ENCODE results near the gene RPS18.

RPS18 gene

DNA sequence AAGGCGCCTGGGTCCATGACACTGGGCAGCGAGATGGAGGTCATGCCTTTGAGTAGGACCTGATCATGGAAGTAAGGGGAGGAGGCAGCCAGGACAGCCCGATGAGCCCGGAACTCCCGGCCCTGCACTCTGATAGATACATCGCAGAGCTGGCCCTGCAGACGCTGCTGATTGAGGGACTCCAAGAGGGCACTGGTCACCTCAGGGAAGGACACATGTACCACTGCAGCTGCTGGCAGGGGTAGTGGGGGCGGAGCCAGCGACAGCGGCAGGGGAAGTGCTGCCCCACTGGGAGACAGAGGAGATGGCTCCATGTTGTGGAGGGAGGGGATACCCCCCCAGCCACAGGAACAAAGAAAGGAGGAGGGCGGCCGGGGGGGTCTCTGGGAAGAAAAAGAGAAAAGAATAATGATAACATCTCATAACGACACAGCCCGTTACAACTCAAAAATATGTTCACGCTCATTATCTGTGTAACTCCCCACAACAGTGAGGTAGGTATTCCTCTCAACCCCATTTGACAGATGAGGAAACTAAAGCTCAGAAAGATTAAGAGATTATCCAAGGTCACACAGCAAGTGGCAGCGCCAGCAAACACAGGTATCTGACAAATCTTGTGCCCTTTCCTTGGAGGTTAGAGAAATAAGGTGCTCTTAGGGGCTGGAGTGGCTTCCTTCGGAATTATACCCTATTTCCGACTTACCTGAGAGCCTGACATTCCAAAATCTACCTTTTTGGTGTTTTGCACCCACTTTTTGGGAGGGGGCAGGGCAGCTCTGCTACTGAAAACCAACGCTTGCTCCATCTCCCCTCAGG, 44.9 kb downstream of the RPS18 start:
- Histone ChIP-seq H3K27ac (ENCODE audit: low read depth, low read length) (no peak overlapping the region), H3K4me3 (ENCODE audit: low read length) (peak overlapping the region; percentile 59), H3K27me3 (ENCODE audit: insufficient read depth, low read length) (no peaks in the 10 kb centered on the region), H3K36me3 (ENCODE audit: insufficient read depth, low read length) (peaks cover 33% of the 10 kb centered on the region), H3K4me1 (ENCODE audit: insufficient read depth, low read length) (peaks cover 21% of the 10 kb centered on the region), H3K9ac (ENCODE audit: low read depth, low read length) (no peak overlapping the region), H3K9me3 (ENCODE audit: insufficient read depth, low read depth, low read length) (no peaks in the 10 kb centered on the region)
- WGBS = 73% methylated on average over 17 of the region's 19 CpGs

- no peak overlapping the region for H3K9ac ChIP-seq (ENCODE audit: low read depth, low read length)
- H3K4me1 ChIP-seq (ENCODE audit: insufficient read depth, low read length) = peaks cover 21% of the 10 kb centered on the region
Observed at GRCh38 chr6:33317419-33317668, 45.5 kb downstream of the RPS18 start.

DNA sequence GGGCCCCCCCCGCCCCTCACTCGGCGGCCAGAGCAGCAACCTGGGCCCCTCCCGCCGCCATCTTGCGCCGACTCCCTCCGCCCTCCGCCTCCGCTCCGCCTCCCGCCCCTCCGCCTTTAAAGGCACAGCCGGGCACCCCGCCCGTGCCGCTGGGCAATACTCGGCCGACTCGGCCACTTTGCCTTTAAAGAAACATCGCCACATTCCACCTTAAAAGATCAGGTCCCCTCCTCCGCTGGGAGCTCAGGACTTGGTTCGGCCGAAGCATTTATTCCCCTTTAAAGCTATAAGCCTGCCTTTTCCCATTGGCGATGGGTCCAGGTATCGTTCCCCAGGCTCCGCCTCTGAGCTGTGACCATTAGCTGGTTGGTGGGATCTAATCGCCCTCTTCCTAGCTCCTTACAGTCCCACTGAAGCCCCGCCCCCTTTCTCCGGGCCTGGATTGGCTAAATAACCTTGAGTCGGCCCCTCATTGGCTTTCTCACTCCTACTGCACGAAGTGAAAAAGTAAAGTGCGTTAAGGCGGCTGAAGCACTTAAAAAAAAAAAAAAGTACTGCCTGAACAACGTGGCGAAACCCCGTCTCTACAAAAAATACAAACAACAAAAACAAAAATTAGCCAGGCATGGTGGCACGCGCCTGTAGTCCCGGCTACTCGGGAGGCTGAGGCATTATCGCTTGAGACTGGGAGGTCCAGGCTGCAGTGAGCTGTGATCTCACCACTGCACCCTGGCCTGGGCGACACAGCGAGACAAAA, 46.0 kb downstream of the RPS18 start, which contains the start of gene ZBTB22:
Gene ZBTB22 (minus strand): TSS at position 76 of the 757 bp plus-strand sequence. CDS start 828 bp downstream, outside the sequence.
- H3K27me3 ChIP-seq (ENCODE audit: insufficient read depth, low read length) = no peaks in the 10 kb centered on the region
- peak within 1 kb of the TSS; percentile 93 for H3K27ac ChIP-seq (ENCODE audit: low read depth, low read length)
- peak within 1 kb of the TSS; percentile 98 for H3K4me3 ChIP-seq (ENCODE audit: low read length)
- peaks cover 21% of the 10 kb centered on the region for H3K4me1 ChIP-seq (ENCODE audit: insufficient read depth, low read length)
- H3K9ac ChIP-seq (ENCODE audit: low read depth, low read length) = peak within 1 kb of the TSS; percentile 87
- peaks cover 33% of the 10 kb centered on the region for H3K36me3 ChIP-seq (ENCODE audit: insufficient read depth, low read length)
- H3K9me3 ChIP-seq (ENCODE audit: insufficient read depth, low read depth, low read length) = no peaks in the 10 kb centered on the region
- 3% methylated on average over 43 of the region's 44 CpGs for WGBS

More at GRCh38 chr6:33317419-33317668, 45.5 kb downstream of the RPS18 start:
- WGBS = 3% methylated on average over 13 of the region's 27 CpGs
- Histone ChIP-seq H3K27ac (ENCODE audit: low read depth, low read length) (no peak overlapping the region; the same call in 1 of the 2 replicates), H3K4me3 (ENCODE audit: low read length) (peak overlapping the region; percentile 59), H3K9me3 (ENCODE audit: insufficient read depth, low read depth, low read length) (no peaks in the 10 kb centered on the region), H3K27me3 (ENCODE audit: insufficient read depth, low read length) (no peaks in the 10 kb centered on the region), H3K36me3 (ENCODE audit: insufficient read depth, low read length) (peaks cover 33% of the 10 kb centered on the region)

GRCh38 chr6:33318426-33319073, 46.7 kb downstream of the RPS18 start:
- H3K9me3 ChIP-seq (ENCODE audit: insufficient read depth, low read depth, low read length) = no peaks in the 10 kb centered on the region
- peak overlapping the region; percentile 93 for H3K27ac ChIP-seq (ENCODE audit: low read depth, low read length)
- H3K9ac ChIP-seq (ENCODE audit: low read depth, low read length) = peak overlapping the region; percentile 87
- H3K4me3 ChIP-seq (ENCODE audit: low read length) = peak overlapping the region; percentile 98
- H3K4me1 ChIP-seq (ENCODE audit: insufficient read depth, low read length) = peaks cover 21% of the 10 kb centered on the region
- H3K27me3 ChIP-seq (ENCODE audit: insufficient read depth, low read length) = no peaks in the 10 kb centered on the region
- WGBS = 68% methylated on average over 8 of the region's 8 CpGs
- H3K36me3 ChIP-seq (ENCODE audit: insufficient read depth, low read length) = peaks cover 33% of the 10 kb centered on the region

DNA sequence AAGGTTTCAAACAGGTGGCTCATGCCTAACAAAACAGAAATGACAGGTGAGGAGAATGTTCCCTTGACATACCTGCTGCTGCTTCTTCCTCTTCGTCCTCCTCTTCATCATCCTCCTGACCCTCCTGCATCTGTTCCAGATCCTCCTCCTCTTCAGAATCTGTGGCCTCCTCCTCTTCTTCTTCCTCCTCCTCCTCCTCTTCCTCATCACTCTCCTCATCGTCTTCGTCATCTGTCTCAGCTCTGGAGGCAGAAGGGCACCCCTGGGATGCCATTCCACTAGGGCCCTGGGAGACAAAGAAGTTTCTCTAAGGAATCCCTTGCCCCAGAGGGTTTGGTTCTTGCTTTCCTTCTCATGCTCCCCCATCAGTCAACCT, 48.1 kb downstream of the RPS18 start:
- H3K36me3 ChIP-seq (ENCODE audit: insufficient read depth, low read length) = peaks cover 33% of the 10 kb centered on the region
- no peaks in the 10 kb centered on the region for H3K27me3 ChIP-seq (ENCODE audit: insufficient read depth, low read length)
- WGBS = 94% methylated on average over 3 of the region's 3 CpGs
- H3K9ac ChIP-seq (ENCODE audit: low read depth, low read length) = no peak overlapping the region
- no peak overlapping the region for H3K4me3 ChIP-seq (ENCODE audit: low read length)
- H3K27ac ChIP-seq (ENCODE audit: low read depth, low read length) = no peak overlapping the region; the same call in 1 of the 2 replicates
- no peaks in the 10 kb centered on the region for H3K9me3 ChIP-seq (ENCODE audit: insufficient read depth, low read depth, low read length)
- H3K4me1 ChIP-seq (ENCODE audit: insufficient read depth, low read length) = peaks cover 25% of the 10 kb centered on the region

DNA sequence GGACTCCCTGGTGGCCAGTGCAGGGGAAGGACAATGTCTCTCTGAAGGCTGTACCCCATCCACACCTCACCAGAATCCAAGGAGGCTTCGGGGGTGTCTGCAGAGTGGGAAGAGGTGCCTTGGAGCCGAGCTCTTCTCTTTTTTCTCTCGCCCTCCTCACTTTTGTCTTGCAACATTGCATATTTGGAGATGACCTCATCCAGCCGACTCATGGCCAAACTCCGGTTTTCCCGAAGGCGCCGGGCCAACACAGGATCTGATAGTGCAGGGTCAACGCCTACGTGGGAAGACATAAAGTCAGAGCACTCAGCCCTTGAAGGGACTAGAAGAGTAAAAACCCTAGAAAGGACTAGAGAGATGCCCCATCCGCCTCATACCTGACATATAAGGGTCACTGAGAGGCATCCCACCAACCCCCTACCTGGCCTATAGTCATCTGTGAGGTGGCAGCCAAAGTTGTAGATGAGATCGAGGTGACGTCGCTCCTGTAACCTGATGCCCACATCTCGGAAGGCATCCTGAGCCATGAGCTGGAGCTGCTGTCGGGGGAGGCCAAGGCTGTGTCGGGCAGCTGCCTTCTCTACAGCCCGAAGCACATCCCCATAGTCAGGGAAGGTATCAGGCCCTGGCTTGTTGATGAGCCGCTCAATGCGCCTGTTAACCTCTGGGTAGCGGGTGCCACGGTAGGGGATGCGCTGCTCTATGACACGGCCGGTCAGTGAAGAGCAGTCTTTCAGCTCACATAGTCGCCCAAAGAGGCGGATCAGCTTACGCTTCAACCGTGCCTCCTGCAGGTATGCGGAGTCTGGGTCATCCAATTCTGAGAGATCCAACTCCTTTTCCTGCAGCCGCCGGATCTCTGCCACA, 48.7 kb downstream of the RPS18 start:
- Histone ChIP-seq H3K27me3 (ENCODE audit: insufficient read depth, low read length) (no peaks in the 10 kb centered on the region), H3K9me3 (ENCODE audit: insufficient read depth, low read depth, low read length) (no peaks in the 10 kb centered on the region), H3K9ac (ENCODE audit: low read depth, low read length) (peak overlapping the region; percentile 14; the same call in 1 of the 2 replicates), H3K36me3 (ENCODE audit: insufficient read depth, low read length) (peaks cover 33% of the 10 kb centered on the region), H3K27ac (ENCODE audit: low read depth, low read length) (peak overlapping the region; percentile 25; the same call in 1 of the 2 replicates), H3K4me3 (ENCODE audit: low read length) (peak overlapping the region; percentile 76; the same call in 1 of the 2 replicates), H3K4me1 (ENCODE audit: insufficient read depth, low read length) (peaks cover 25% of the 10 kb centered on the region)
- 86% methylated on average over 32 of the region's 32 CpGs for WGBS

- peak overlapping the region; percentile 76 for H3K4me3 ChIP-seq (ENCODE audit: low read length)
- peak overlapping the region; percentile 25; the same call in 1 of the 2 replicates for H3K27ac ChIP-seq (ENCODE audit: low read depth, low read length)
- peaks cover 25% of the 10 kb centered on the region for H3K4me1 ChIP-seq (ENCODE audit: insufficient read depth, low read length)
- no peak overlapping the region for H3K9ac ChIP-seq (ENCODE audit: low read depth, low read length)
- 86% methylated on average over 9 of the region's 9 CpGs for WGBS
- H3K27me3 ChIP-seq (ENCODE audit: insufficient read depth, low read length) = no peaks in the 10 kb centered on the region
- H3K9me3 ChIP-seq (ENCODE audit: insufficient read depth, low read depth, low read length) = no peaks in the 10 kb centered on the region
- peaks cover 33% of the 10 kb centered on the region for H3K36me3 ChIP-seq (ENCODE audit: insufficient read depth, low read length)
Observed at GRCh38 chr6:33321227-33321626, 49.4 kb downstream of the RPS18 start.

DNA sequence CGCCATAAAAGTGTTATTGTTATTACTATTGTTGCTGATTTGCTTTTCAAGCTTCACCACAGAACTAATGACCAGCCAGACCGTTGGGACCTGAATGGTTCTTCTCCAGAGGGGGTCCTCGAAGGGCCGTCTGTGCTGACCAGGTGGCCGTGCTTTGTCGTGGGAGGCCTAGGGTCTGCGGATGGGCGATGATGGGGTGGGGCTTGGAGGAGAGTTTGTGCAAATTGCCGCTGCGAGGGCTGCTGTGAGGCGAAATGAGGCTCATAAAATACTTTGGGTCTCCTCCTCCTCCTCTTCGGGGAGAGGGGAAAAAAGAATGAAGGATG, 51.7 kb downstream of the RPS18 start:
- H3K4me1 ChIP-seq (ENCODE audit: insufficient read depth, low read length) = peaks cover 21% of the 10 kb centered on the region
- H3K36me3 ChIP-seq (ENCODE audit: insufficient read depth, low read length) = peaks cover 29% of the 10 kb centered on the region
- no peaks in the 10 kb centered on the region for H3K27me3 ChIP-seq (ENCODE audit: insufficient read depth, low read length)
- peak overlapping the region; percentile 80 for H3K27ac ChIP-seq (ENCODE audit: low read depth, low read length)
- H3K9ac ChIP-seq (ENCODE audit: low read depth, low read length) = peak overlapping the region; percentile 37
- H3K4me3 ChIP-seq (ENCODE audit: low read length) = peak overlapping the region; percentile 76
- 4% methylated on average over 11 of the region's 12 CpGs for WGBS
- no peaks in the 10 kb centered on the region for H3K9me3 ChIP-seq (ENCODE audit: insufficient read depth, low read depth, low read length)

- no peak overlapping the region for H3K27ac ChIP-seq (ENCODE audit: low read depth, low read length)
- no peaks in the 10 kb centered on the region for H3K27me3 ChIP-seq (ENCODE audit: insufficient read depth, low read length)
- H3K4me3 ChIP-seq (ENCODE audit: low read length) = peak overlapping the region; percentile 76
- H3K4me1 ChIP-seq (ENCODE audit: insufficient read depth, low read length) = peaks cover 17% of the 10 kb centered on the region
- WGBS = 63% methylated on average over 7 of the region's 7 CpGs
- H3K36me3 ChIP-seq (ENCODE audit: insufficient read depth, low read length) = peaks cover 24% of the 10 kb centered on the region
- H3K9me3 ChIP-seq (ENCODE audit: insufficient read depth, low read depth, low read length) = no peaks in the 10 kb centered on the region
- peak overlapping the region; percentile 37; the same call in 1 of the 2 replicates for H3K9ac ChIP-seq (ENCODE audit: low read depth, low read length)
Observed at GRCh38 chr6:33324125-33324524, 52.2 kb downstream of the RPS18 start.
